Measurements from ENCODE around the gene RPA1. TPM values are rescaled to one million over a fixed set of nuclear protein-coding genes. Genes with fewer than 3 reads are reported as not detected.

Gene RPA1
- total RNA-seq, 1 experiment from 2014 or later, result 211 TPM

DNA sequence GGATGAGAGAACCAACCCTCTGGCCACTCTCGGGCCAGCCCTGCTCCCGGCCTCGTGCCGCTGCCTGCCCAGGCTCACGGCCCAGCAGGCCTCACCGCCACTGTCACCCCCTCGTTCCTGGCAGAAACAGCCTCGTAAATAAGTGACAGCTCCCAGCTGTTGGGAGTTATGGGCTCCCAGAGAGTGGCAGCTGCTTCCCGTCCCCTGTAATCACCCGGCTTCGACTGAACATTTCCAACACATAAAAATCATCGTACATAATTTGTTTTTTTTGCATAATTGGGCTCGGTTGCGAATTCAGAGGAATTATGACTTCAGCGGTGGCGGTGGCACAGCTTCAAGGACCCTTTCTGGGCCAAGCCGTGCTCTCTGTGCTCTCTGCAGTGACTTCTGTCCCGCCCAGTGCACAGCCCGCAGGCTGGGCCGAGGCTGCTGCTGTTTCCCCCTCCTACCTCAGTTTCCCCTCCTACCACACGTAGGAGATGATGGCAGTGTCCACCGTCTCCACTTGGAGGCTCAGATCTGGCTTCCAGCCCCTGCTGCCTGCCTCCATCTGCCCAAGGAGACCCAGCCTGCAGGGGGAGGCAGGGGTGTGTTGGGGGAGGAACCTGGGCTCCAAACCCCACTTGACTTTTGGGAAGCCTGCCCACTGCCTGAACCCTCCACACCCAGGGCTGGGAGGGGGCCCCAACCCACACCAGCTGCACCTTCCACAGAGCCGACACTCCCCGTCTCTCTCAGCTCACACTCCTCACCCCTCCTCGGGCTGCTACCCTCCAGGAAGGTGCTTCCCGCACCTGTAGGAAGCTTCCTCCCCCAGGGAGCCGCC is 110.4 kb downstream of the RPA1 start:
- Histone ChIP-seq H3K4me3 (ENCODE audit: low read depth, low read length, poor library complexity, severe bottlenecking) (no peak overlapping the region), H3K9me3 (ENCODE audit: low read depth, low read length, poor library complexity, severe bottlenecking) (no peaks in the 10 kb centered on the region), H3K27ac (ENCODE audit: low read depth, low read length, poor library complexity, severe bottlenecking) (peak overlapping the region; percentile 38), H3K36me3 (ENCODE audit: insufficient read depth, low read length, poor library complexity, severe bottlenecking) (no peaks in the 10 kb centered on the region), H3K27me3 (replicated peaks; ENCODE audit: insufficient read depth, low read depth, low read length, poor library complexity) (no peaks in the 10 kb centered on the region), H3K4me1 (ENCODE audit: insufficient read depth, low read length, poor library complexity, severe bottlenecking) (peaks cover 31% of the 10 kb centered on the region)
- BruUV-seq (replicated peaks), result no TSS peak
- ChIA-PET CTCF (interaction anchor here (0.6 kb wide), 1 partner anchor 31 kb away, joined by 3 read pairs; no protein-coding TSS in a partner anchor), POLR2A (ENCODE audit: low non-redundant PET) (interaction anchor here (0.6 kb wide), 1 partner anchor 18 kb away, joined by 7 read pairs; no protein-coding TSS in a partner anchor)
- intact Hi-C loops (cut with micrococcal nuclease; ENCODE audit: unreplicated experiment), result no loop called here
- DNase-seq (ENCODE audit: low spot score), result peak; percentile 82
- TF ChIP-seq CTCF (conservative IDR thresholded peaks at IDR 0.05; ENCODE audit: low read depth, low read length) (no peak), EZH2 (IDR thresholded peaks at IDR 0.05; ENCODE audit: borderline replicate concordance, low read depth, low read length, poor library complexity, severe bottlenecking) (no peak)

GRCh38 chr17:1940810-1941185 is 111.0 kb downstream of the RPA1 start:
- Histone ChIP-seq H3K9me3 (ENCODE audit: low read depth, low read length, poor library complexity, severe bottlenecking) (no peaks in the 10 kb centered on the region), H3K27ac (ENCODE audit: low read depth, low read length, poor library complexity, severe bottlenecking) (no peak overlapping the region), H3K4me1 (ENCODE audit: insufficient read depth, low read length, poor library complexity, severe bottlenecking) (peaks cover 31% of the 10 kb centered on the region), H3K36me3 (ENCODE audit: insufficient read depth, low read length, poor library complexity, severe bottlenecking) (no peaks in the 10 kb centered on the region), H3K4me3 (ENCODE audit: low read depth, low read length, poor library complexity, severe bottlenecking) (no peak overlapping the region), H3K27me3 (replicated peaks; ENCODE audit: insufficient read depth, low read depth, low read length, poor library complexity) (no peaks in the 10 kb centered on the region)
- intact Hi-C loops (cut with micrococcal nuclease; ENCODE audit: unreplicated experiment), result no loop called here
- no TSS peak for BruUV-seq (replicated peaks)
- no peak for DNase-seq (ENCODE audit: low spot score)
- POLR2A ChIA-PET (ENCODE audit: low non-redundant PET), result no interaction called here
- CTCF ChIA-PET, result no interaction called here
- no peak for TF ChIP-seq EZH2 (IDR thresholded peaks at IDR 0.05; ENCODE audit: borderline replicate concordance, low read depth, low read length, poor library complexity, severe bottlenecking)

DNA sequence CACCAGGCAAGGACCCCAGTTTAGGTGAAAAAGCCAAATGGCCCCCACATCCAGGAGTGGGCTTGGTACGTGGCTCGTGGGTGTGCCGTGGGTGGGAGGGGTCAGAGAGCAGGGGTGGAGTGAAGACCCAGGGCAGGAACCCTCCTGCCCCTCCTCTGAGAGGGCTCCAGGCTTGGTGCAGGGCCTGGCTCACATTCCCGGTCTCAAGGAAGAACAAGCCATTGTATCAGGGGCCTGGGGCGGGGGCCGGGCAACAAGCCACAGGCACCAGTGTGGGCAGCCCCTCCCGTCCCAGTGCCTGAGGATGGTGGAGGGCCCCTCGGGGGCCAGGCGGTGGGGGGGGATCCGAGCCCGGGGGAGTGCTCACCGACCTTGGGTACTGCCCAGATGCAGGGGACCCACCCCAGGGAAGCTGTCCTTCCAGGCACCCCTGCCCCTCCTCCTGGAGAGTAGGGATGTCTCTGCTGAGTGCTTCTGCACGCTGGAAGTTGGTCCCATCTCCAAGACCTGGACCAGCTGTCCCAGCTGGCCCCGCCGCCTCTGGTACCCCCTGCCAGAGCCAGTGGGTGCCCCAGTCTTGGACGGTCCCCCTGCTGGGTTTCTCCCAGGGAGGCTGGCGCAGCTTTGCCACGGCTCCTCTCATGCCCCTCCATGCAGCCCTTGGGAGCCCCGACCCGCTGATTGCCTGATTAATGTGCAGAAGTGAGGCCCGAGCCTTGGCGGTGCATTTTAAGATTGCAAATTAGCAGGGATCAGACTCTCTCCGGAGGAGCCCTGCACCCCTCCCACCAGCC is 111.7 kb downstream of the RPA1 start:
- POLR2A ChIA-PET (ENCODE audit: low non-redundant PET), result no interaction called here
- DNase-seq (ENCODE audit: low spot score), result no peak

More for the DNA sequence above, 111.7 kb downstream of the RPA1 start:
- CTCF ChIA-PET, result no interaction called here
- intact Hi-C loops (cut with micrococcal nuclease; ENCODE audit: unreplicated experiment), result no loop called here
- Histone ChIP-seq H3K9me3 (ENCODE audit: low read depth, low read length, poor library complexity, severe bottlenecking) (no peaks in the 10 kb centered on the region), H3K27me3 (replicated peaks; ENCODE audit: insufficient read depth, low read depth, low read length, poor library complexity) (no peaks in the 10 kb centered on the region), H3K27ac (ENCODE audit: low read depth, low read length, poor library complexity, severe bottlenecking) (no peak overlapping the region), H3K4me1 (ENCODE audit: insufficient read depth, low read length, poor library complexity, severe bottlenecking) (peaks cover 31% of the 10 kb centered on the region), H3K36me3 (ENCODE audit: insufficient read depth, low read length, poor library complexity, severe bottlenecking) (no peaks in the 10 kb centered on the region), H3K4me3 (ENCODE audit: low read depth, low read length, poor library complexity, severe bottlenecking) (no peak overlapping the region)
- TF ChIP-seq EZH2 (IDR thresholded peaks at IDR 0.05; ENCODE audit: borderline replicate concordance, low read depth, low read length, poor library complexity, severe bottlenecking), result no peak
- TF ChIP-seq CTCF (conservative IDR thresholded peaks at IDR 0.05; ENCODE audit: low read depth, low read length), result no peak
- no TSS peak for BruUV-seq (replicated peaks)
